Left ventricle myocardium superior (tissue), 1 donor: Measurements from ENCODE around the gene CELA3A. TPM values are rescaled to one million over a fixed set of nuclear protein-coding genes. Genes with fewer than 3 reads are reported as not detected.
A peak's percentile ranks its signal among the peaks of the same experiment; 100 is the strongest.
"Not testable (repeated sequence)": the region's sequence is repeated elsewhere in the genome, so short reads cannot be mapped to it uniquely, and the experiment has no call there.

Source experiments
- ATAC-seq: fragments of 200-7000 bp; cut with Tn5 transposase; one replicate; pipeline ENCODE4 v1.9.1; 2020; ENCODE audit warnings: mild to moderate bottlenecking, moderate library complexity
- DNase-seq: peaks from one replicate; pipeline ENCODE4 v3.0.0-alpha.2; 2020
- intact Hi-C: fragments of 100-400 bp; cut with micrococcal nuclease; formaldehyde crosslinking; loops from one replicate; pipeline ENCODE4 v1.11.0; 2022
- long read RNA-seq: library from polyadenylated mRNA; unstranded; transcript quantifications from one replicate; pipeline ENCODE4 v2.0.0, GENCODE V29; 2021
- total RNA-seq: library from RNA; stranded (reverse); fragmentation: NEBNext Ultra II Directional; extraction: Animal tissue kit (Norgen Biotek cat#: 25700); gene quantifications from one replicate; pipeline ENCODE4 v1.2.1, GENCODE V29; 2021
- donor health status: DM: no; HTN: yes; CAD: no; lungs with severe emphysema.

Gene CELA3A
- not detected for total RNA-seq
- long read RNA-seq: 0 reads

- DNase-seq (no peak), ATAC-seq (no peak)
- intact Hi-C loops: no loop called here
These were observed at the start of gene CELA3A for GRCh38 chr1:22001409-22001808. CELA3A (plus strand) TSS chr1:22001657; CDS start chr1:22001675, 18 bp downstream.

GRCh38 chr1:21952786-21953520 lies 48.5 kb upstream of the CELA3A start:
- intact Hi-C loops: loop anchor here (10.0 kb wide), 1 partner anchor 58 kb away; no protein-coding TSS in a partner anchor

GRCh38 chr1:21955058-21955457 lies 46.4 kb upstream of the CELA3A start:
- peak; percentile 73 for ATAC-seq
- intact Hi-C loops: loop anchor here (10.0 kb wide), 1 partner anchor 60 kb away; no protein-coding TSS in a partner anchor
- peak; percentile 88 for DNase-seq

More at GRCh38 chr1:21952786-21953520, 48.5 kb upstream of the CELA3A start:
- ATAC-seq (no peak), DNase-seq (no peak)

- intact Hi-C loops: loop anchor here (10.0 kb wide), 1 partner anchor 61 kb away; no protein-coding TSS in a partner anchor
- ATAC-seq (peak; percentile 56), DNase-seq (peak; percentile 78)
These were observed 45.8 kb upstream of the CELA3A start for GRCh38 chr1:21955501-21956281.

- ATAC-seq: peak; percentile 89
- intact Hi-C loops: loop anchor here (10.0 kb wide), 1 partner anchor 62 kb away; no protein-coding TSS in a partner anchor
- peak; percentile 77 for DNase-seq
These were observed 44.5 kb upstream of the CELA3A start for GRCh38 chr1:21956720-21957552.

- ATAC-seq (no peak), DNase-seq (peak; percentile 1)
- intact Hi-C loops: no loop called here
These were observed 40.1 kb upstream of the CELA3A start for GRCh38 chr1:21961337-21961736.

- peak; percentile 22 for DNase-seq
These were observed 39.7 kb upstream of the CELA3A start for GRCh38 chr1:21961799-21962198.

GRCh38 chr1:21963477-21964217 lies 37.8 kb upstream of the CELA3A start:
- DNase-seq: peak; percentile 83
- peak; percentile 89 for ATAC-seq
- intact Hi-C loops: no loop called here

More at GRCh38 chr1:21961799-21962198, 39.7 kb upstream of the CELA3A start:
- no peak for ATAC-seq
- intact Hi-C loops: no loop called here

- intact Hi-C loops: no loop called here
- ATAC-seq: no peak
- DNase-seq: no peak
These were observed 35.0 kb upstream of the CELA3A start for GRCh38 chr1:21966247-21967000.

- intact Hi-C loops, ATAC-seq, DNase-seq: not testable (repeated sequence)
These were observed 34.2 kb upstream of the CELA3A start for GRCh38 chr1:21967216-21967615.

GRCh38 chr1:21969066-21969465 lies 32.4 kb upstream of the CELA3A start:
- ATAC-seq, intact Hi-C loops, DNase-seq: not testable (repeated sequence)

- intact Hi-C loops, ATAC-seq, DNase-seq: not testable (repeated sequence)
These were observed 30.9 kb upstream of the CELA3A start for GRCh38 chr1:21970523-21970922.

GRCh38 chr1:21972973-21973441 lies 28.4 kb upstream of the CELA3A start:
- DNase-seq, intact Hi-C loops, ATAC-seq: not testable (repeated sequence)

GRCh38 chr1:21973948-21974347 lies 27.5 kb upstream of the CELA3A start:
- DNase-seq, ATAC-seq, intact Hi-C loops: not testable (repeated sequence)

GRCh38 chr1:21974699-21975098 lies 26.8 kb upstream of the CELA3A start:
- DNase-seq: peak; percentile 34
- peak; percentile 93 for ATAC-seq
- intact Hi-C loops: not testable (repeated sequence)

- intact Hi-C loops, ATAC-seq, DNase-seq: not testable (repeated sequence)
These were observed 26.2 kb upstream of the CELA3A start for GRCh38 chr1:21975296-21975695.

- intact Hi-C loops: not testable (repeated sequence)
These were observed 24.7 kb upstream of the CELA3A start, which contains the start of gene CELA3B for GRCh38 chr1:21976703-21977239. CELA3B (plus strand) TSS chr1:21977022; CDS start chr1:21977040, 18 bp downstream.

More at GRCh38 chr1:21976703-21977239, 24.7 kb upstream of the CELA3A start, which contains the start of gene CELA3B:
- ATAC-seq, DNase-seq: not testable (repeated sequence)
